GM19240 (cell line): Measurements from ENCODE around the gene TNPO3.

ENCODE experiments used
- DNase-seq: peaks from one replicate; pipeline ENCODE4 v3.0.0; 2011; ENCODE audit warnings: low spot score; ENCODE audit not compliant: insufficient read length

The TNPO3 gene

GRCh38 chr7:128910569-128910945 is 144.4 kb downstream of the TNPO3 start, which contains the start of gene KCP:
Gene KCP, minus strand, starts transcription at chr7:128910709. Its CDS starts 33 bp downstream, at chr7:128910676.
- no peak for DNase-seq

- DNase-seq, result no peak
Measured at GRCh38 chr7:128909625-128910568, 145.0 kb downstream of the TNPO3 start.

- no peak for DNase-seq
Measured at GRCh38 chr7:128908750-128909624, 145.9 kb downstream of the TNPO3 start.

GRCh38 chr7:128906766-128907559 is 147.9 kb downstream of the TNPO3 start:
- no peak for DNase-seq

- DNase-seq, result no peak
Measured at GRCh38 chr7:128906001-128906765, 148.7 kb downstream of the TNPO3 start.

- peak; percentile 73 for DNase-seq
Measured at GRCh38 chr7:128904381-128905197, 150.3 kb downstream of the TNPO3 start.
